HG03175 (cell line): ENCODE measurements around the gene BIK.

Experiments used
- ATAC-seq: cut with Tn5 transposase; IDR thresholded peaks from one replicate; pipeline ENCODE4 v1.9.1; 2021; ENCODE audit warnings: mild to moderate bottlenecking, moderate library complexity; ENCODE audit not compliant: unreplicated experiment

BIK gene

DNA sequence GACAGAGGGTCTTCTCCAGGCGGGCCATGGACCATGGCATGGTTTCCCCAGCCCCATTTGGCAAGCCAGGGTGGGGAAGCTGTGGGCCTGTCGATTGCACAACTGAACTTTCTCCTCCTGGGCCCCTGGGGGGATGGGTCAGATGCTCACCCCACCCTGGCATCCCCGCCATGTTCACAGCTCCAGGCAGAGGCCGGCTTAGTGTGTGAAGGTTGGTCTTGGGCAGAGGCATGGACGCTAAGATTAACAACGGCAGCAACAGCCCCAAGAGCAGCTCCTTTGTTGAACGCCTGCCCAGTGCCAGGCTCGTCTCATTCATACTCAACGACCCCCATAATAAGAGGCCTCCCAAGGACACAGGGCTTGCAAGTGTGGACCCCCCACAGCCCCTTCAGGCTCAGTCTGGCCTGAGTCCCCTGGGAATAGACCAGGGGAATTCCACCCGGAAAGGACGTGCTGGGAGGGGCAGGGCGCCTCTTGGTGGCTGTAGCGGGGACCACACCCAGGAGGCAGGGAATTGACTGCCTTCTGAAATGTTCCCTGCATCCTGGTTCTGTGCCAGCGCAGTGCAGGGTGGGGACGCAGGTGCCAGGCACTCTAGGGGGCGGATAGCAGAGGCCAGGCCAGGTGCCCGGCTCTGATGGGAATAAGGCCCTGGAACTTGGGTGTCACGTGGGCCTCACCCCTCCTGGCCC lies 49.1 kb downstream of the BIK start:
- ATAC-seq: no peak

- no peak for ATAC-seq
Observed at GRCh38 chr22:43160497-43161126, 50.1 kb downstream of the BIK start.

- ATAC-seq: no peak
Observed at GRCh38 chr22:43162412-43163150, 52.0 kb downstream of the BIK start.

DNA sequence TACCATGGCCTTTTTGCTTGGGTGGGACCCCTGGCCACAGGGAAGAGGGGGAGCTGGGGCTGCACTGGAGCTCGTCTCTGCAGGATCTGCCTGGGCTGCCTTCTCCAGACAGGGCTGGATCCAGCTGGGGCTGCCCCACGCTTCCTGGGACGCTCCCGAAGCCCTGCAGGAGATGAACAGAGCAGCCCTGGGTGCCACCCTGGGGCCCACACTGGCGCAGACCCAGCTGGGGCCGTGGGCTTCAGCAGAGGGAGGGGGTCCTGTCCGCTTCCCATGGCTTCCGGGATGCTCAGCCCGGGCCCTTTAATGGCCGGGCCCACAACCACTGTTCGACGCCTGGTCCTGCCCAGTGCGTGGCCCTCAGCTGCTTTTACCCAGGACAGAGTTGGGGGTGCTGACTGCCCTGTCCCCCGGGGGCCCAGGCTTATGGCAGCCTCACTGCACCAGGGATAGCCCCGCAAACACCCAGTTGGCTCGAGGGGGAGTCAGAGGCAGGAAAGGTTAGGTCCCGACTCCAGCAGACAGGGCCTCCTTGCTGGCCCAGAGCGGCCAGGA lies 52.8 kb downstream of the BIK start:
- no peak for ATAC-seq

DNA sequence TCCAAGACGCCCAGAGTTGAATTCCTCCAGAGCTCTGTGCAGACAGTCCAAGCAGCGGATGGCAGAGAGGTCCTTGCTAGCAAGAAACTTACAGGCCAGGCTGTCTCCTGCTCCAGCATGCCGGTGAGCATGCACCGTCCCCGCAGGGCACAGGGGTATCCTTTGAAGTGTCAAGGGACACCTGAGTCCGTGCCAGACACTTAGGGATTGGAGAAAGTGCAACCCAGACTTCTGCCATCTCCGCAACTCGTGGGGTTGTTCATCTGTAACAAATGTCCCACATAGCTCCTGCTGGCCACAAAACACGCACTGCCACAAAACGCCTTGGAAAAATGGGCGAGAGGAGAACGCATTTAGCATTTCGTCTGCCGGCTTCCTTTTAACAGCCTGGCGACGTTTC lies 54.1 kb downstream of the BIK start:
- ATAC-seq: no peak

- ATAC-seq: no peak
Observed at GRCh38 chr22:43166132-43166930, 55.8 kb downstream of the BIK start.

DNA sequence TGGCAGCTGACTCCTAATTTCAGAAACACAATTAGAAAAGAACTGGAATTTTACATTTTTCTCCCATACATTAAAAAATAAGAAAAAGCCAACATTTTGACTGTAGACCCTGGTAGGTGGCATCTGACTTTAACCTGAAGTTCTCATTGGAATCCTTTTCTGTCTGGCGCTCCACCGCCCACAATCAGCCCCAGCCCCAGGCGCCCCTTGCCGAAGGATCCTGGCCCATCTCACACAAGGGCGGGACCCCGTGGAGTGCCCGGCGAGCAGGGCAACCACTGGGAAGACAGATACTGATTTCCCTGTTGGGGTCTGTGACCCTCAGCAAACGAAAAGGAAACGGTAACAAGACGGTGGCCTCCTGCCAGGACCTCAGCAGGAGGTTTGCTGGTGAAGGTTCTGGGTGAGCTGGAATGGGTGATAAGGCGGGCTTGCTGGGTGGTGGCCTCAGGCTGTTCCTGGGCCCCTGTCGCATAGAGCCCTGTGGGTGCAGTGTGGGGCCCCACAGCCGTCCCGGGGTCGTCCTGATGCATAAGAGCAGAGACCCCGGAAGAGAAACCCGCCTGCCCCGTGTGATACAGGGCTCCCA lies 56.5 kb downstream of the BIK start:
- no peak for ATAC-seq

- ATAC-seq: no peak
Observed at GRCh38 chr22:43168471-43169309, 58.1 kb downstream of the BIK start.

- ATAC-seq: no peak
Observed at GRCh38 chr22:43169310-43170130, 59.0 kb downstream of the BIK start.

DNA sequence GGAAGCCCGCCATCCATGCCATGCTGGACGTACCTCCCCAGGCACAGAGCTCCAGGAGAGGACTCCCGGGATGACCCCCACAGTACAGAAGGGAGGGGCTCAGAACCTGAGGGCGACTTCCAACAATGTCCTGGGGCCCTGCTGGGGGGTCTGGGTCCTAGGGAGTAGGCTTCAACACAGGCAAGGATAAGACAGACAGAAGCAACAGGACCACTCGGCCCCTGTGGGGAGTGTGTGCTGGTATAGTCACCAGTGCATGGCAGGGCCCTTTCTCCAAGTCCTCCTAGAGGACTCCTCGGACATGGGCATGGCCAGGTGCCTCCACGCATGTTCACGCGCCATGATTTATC lies 59.6 kb downstream of the BIK start:
- no peak for ATAC-seq

DNA sequence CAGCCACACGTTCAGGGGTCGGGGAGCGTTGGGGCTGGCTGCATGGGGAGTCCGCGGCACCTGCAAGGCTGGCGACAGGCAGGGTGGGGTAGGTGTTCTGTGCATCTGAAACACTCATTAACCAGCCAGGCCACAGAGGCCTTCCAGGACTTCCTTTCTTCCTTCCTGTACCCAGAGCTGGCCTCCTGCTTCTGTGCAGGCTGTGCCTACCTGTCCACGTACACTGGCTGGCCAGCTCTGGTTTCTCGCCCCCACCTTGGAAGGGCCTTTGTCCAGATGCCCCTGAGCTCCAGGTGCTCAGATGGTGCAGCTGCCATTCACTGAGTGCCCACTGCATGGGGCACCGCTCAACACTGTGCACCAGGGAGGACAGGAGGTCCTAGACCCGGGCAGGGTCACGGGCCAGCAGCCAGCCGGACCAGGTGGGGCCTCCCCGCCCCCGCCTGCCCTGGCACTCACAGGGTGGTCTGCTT lies 60.5 kb downstream of the BIK start:
- ATAC-seq: no peak

DNA sequence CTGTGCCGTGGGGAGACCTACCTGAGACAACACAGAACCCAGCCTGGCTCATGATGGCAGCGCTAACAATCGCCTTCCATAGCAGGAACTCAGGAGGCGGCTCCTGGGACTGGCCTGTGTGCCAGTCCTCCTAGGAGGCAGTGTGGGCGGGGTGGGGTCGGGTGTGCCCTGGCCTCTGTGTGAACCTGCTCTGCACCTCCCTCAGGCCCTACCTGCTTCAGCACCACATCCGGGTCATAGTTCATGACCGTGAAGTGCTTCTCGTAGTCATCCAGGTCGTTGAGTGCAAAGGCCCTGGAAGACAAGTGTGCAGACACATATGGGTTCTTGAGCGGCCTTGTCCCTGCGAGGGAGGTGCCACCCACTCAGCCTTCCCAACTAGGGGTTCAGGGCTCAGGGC lies 61.1 kb downstream of the BIK start:
- no peak for ATAC-seq

- ATAC-seq: no peak
Observed at GRCh38 chr22:43172191-43172590, 61.6 kb downstream of the BIK start.

DNA sequence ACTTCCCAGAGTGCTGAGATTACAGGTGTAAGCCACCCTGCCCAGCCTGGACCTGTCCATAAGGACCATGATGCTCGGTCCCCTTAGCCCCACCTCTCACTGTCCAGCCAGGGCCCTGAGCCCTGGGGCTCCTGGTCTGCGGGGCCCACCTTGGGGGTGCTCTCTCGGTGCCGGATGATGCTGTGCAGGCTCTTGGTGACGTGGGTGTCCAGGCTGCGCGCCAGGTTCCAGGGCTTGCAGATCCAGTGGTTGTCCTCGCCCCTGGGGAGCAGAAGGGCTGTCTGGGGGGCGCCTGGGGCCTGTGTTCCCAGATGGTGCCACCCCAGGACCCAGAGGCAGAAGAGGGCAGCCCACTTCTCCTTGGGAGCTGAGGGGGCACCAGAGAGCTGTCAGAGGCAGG lies 63.0 kb downstream of the BIK start:
- no peak for ATAC-seq

GRCh38 chr22:43173976-43174720 lies 63.6 kb downstream of the BIK start:
- no peak for ATAC-seq

DNA sequence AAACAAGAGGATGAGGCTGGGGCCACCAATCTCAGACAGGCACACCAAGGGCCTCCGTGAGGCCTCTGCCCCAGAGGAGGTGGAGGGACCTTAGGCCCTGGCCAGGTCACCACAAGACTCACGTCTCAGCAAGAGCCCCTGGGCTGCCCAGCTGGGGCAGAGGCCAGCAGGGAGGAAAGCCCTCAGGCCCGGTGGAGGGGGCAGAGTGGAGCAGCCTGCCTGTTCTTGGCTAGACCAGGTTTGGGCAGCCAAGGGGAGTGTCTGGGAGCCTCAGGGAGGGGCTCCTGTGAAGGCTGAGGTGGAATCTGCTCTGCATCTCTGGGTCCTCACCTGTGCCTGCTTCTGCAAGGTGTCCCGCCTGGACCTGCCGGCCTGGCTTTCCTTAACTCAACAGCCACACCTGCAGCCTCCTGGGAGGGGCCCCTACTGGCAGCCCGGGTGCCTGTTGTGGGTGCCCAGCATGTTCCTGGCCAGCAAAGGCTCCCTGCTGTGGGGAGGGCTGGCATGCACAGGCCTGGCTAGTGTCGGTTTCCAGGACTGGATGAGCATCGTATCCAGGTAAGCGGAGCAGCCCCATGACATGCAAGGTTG lies 64.5 kb downstream of the BIK start:
- no peak for ATAC-seq

DNA sequence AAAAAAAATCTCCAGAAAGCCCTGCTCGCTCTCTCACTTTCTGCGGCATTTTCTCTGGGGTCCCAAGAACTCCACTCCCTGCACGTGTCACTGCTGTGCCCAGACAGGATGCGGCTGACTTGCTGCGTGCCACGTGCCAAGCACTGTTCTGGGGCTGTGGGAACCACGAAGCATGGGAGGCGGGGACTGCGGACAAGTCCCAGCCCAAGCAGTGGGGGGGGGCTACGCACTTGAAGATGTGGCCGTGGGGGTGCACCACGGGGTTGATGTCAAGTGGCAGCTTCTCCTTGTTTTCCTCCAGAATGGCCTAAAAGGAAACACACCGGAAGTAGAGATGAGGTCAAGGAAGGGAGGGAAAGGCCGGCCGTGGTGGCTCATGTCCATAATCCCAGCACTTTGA lies 65.5 kb downstream of the BIK start:
- no peak for ATAC-seq

GRCh38 chr22:43177479-43177878 lies 66.9 kb downstream of the BIK start:
- ATAC-seq: no peak
